ENCODE results near the gene RAB13. TPM values are rescaled to one million over a fixed set of nuclear protein-coding genes. Genes with fewer than 3 reads are reported as not detected.
A peak's percentile ranks its signal among the peaks of the same experiment; 100 is the strongest.
"Not testable (repeated sequence)": the region's sequence is repeated elsewhere in the genome, so short reads cannot be mapped to it uniquely, and the experiment has no call there.

The RAB13 gene
- total and polyA plus RNA-seq, 2 donors: 12.3 to 98.2 TPM

GRCh38 chr1:154000420-154000819, 14.3 kb upstream of the RAB13 start:
- no peak for DNase-seq (ENCODE audit: low read depth in 6 of 9, low spot score in 9 of 9)
- 95% methylated on average over 4 of the region's 4 CpGs for WGBS
- Histone ChIP-seq H3K4me1 (ENCODE audit: control insufficient read depth in 2 of 2, insufficient read depth in 2 of 2, low read length in 2 of 2) (no peaks in the 10 kb centered on the region), H3K27me3 (ENCODE audit: control insufficient read depth in 2 of 2, insufficient read depth in 1 of 2, low read length in 1 of 2) (no peaks in the 10 kb centered on the region), H3K27ac (ENCODE audit: low read depth in 1 of 2, low read length in 1 of 2) (no peak overlapping the region), H3K36me3 (ENCODE audit: control insufficient read depth in 2 of 2, insufficient read depth in 2 of 2, low read length in 1 of 2) (peaks cover 2 to 7% of the 10 kb centered on the region in 2 donors), H3K9me3 (ENCODE audit: control insufficient read depth in 2 of 2, insufficient read depth in 1 of 2, low read length in 1 of 2) (no peaks in the 10 kb centered on the region), H3K4me3 (ENCODE audit: low read length in 2 of 2) (no peak overlapping the region)

DNA sequence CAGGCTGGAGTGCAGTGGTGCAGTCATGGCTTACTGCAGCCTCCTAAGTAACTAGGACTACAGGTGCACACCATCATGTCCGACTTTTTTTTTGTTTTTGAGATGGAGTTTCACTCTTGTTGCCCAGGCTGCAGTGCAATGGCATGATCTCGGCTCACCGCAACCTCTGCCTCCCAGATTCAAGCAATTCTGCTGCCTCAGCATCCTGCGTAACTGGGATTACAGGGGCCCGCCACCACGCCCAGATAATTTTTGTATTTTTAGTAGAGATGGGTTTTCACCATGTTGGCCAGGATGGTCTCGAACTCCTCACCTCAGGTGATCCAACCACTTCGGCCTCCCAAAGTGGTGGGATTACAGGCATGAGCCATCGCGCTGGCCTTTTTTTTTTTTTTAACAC, 10.7 kb upstream of the RAB13 start:
- not testable (repeated sequence) for H3K27me3 ChIP-seq (ENCODE audit: control insufficient read depth in 2 of 2, insufficient read depth in 1 of 2, low read length in 1 of 2); DNase-seq (ENCODE audit: low read depth in 6 of 9, low spot score in 9 of 9); H3K9me3 ChIP-seq (ENCODE audit: control insufficient read depth in 2 of 2, insufficient read depth in 1 of 2, low read length in 1 of 2); H3K4me1 ChIP-seq (ENCODE audit: control insufficient read depth in 2 of 2, insufficient read depth in 2 of 2, low read length in 2 of 2); H3K4me3 ChIP-seq (ENCODE audit: low read length in 2 of 2); H3K27ac ChIP-seq (ENCODE audit: low read depth in 1 of 2, low read length in 1 of 2)
- WGBS: 97% methylated on average over 10 of the region's 10 CpGs
- peaks cover 23 to 40% of the 10 kb centered on the region in 2 donors for H3K36me3 ChIP-seq (ENCODE audit: control insufficient read depth in 2 of 2, insufficient read depth in 2 of 2, low read length in 1 of 2)

- DNase-seq (ENCODE audit: low read depth in 6 of 9, low spot score in 9 of 9): no peak
- Histone ChIP-seq H3K4me3 (ENCODE audit: low read length in 2 of 2) (no peak overlapping the region), H3K4me1 (ENCODE audit: control insufficient read depth in 2 of 2, insufficient read depth in 2 of 2, low read length in 2 of 2) (peaks cover 2 to 16% of the 10 kb centered on the region in 2 donors), H3K27me3 (ENCODE audit: control insufficient read depth in 2 of 2, insufficient read depth in 1 of 2, low read length in 1 of 2) (no peaks in the 10 kb centered on the region), H3K27ac (ENCODE audit: low read depth in 1 of 2, low read length in 1 of 2) (no peak overlapping the region), H3K36me3 (ENCODE audit: control insufficient read depth in 2 of 2, insufficient read depth in 2 of 2, low read length in 1 of 2) (peaks cover 24 to 44% of the 10 kb centered on the region in 2 donors), H3K9me3 (ENCODE audit: control insufficient read depth in 2 of 2, insufficient read depth in 1 of 2, low read length in 1 of 2) (no peaks in the 10 kb centered on the region)
- WGBS: 98% methylated on average over 11 of the region's 11 CpGs
These were observed 9.5 kb upstream of the RAB13 start for GRCh38 chr1:153995640-153996039.

- no peaks in the 10 kb centered on the region for H3K9me3 ChIP-seq (ENCODE audit: control insufficient read depth in 2 of 2, insufficient read depth in 1 of 2, low read length in 1 of 2)
- H3K4me3 ChIP-seq (ENCODE audit: low read length in 2 of 2): no peak overlapping the region
- H3K27ac ChIP-seq (ENCODE audit: low read depth in 1 of 2, low read length in 1 of 2): no peak overlapping the region
- no peak for DNase-seq (ENCODE audit: low read depth in 6 of 9, low spot score in 9 of 9)
- H3K4me1 ChIP-seq (ENCODE audit: control insufficient read depth in 2 of 2, insufficient read depth in 2 of 2, low read length in 2 of 2): peaks cover 2 to 17% of the 10 kb centered on the region in 2 donors
- H3K27me3 ChIP-seq (ENCODE audit: control insufficient read depth in 2 of 2, insufficient read depth in 1 of 2, low read length in 1 of 2): no peaks in the 10 kb centered on the region
- H3K36me3 ChIP-seq (ENCODE audit: control insufficient read depth in 2 of 2, insufficient read depth in 2 of 2, low read length in 1 of 2): peaks cover 24 to 44% of the 10 kb centered on the region in 2 donors
- 98% methylated on average over 3 of the region's 3 CpGs for WGBS
These were observed 9.1 kb upstream of the RAB13 start for GRCh38 chr1:153995202-153995601.

DNA sequence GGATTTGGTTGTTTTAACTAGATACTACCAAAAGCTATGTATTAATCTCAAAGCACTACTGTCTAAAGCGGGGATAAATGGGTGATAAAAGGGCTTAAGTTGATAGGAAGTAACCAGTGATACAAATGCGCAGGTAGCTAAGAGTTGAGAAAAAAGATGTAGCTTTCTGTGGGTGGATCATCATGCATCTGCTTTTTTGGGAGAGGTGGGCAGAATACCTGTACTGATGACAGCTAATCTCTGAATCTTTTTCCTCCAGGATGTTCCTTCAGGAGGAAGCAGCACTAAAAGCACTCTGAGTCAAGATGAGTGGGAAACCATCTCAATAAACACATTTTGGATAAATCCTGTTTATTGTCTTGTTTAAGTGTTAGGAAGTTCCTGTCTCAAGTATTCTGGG, 5.7 kb upstream of the RAB13 start:
- WGBS: 92% methylated on average over 2 of the region's 2 CpGs
- DNase-seq (ENCODE audit: low read depth in 6 of 9, low spot score in 9 of 9): no peak
- no peaks in the 10 kb centered on the region for H3K9me3 ChIP-seq (ENCODE audit: control insufficient read depth in 2 of 2, insufficient read depth in 1 of 2, low read length in 1 of 2)
- no peaks in the 10 kb centered on the region for H3K27me3 ChIP-seq (ENCODE audit: control insufficient read depth in 2 of 2, insufficient read depth in 1 of 2, low read length in 1 of 2)
- H3K4me1 ChIP-seq (ENCODE audit: control insufficient read depth in 2 of 2, insufficient read depth in 2 of 2, low read length in 2 of 2): peaks cover 4 to 23% of the 10 kb centered on the region in 2 donors
- peaks cover 24 to 44% of the 10 kb centered on the region in 2 donors for H3K36me3 ChIP-seq (ENCODE audit: control insufficient read depth in 2 of 2, insufficient read depth in 2 of 2, low read length in 1 of 2)
- H3K4me3 ChIP-seq (ENCODE audit: low read length in 2 of 2): peak overlapping the region in 1 of 2 donors; percentile 88
- no peak overlapping the region for H3K27ac ChIP-seq (ENCODE audit: low read depth in 1 of 2, low read length in 1 of 2)

- peak overlapping the region; percentile 80 to 88 for H3K4me3 ChIP-seq (ENCODE audit: low read length in 2 of 2)
- no peaks in the 10 kb centered on the region for H3K9me3 ChIP-seq (ENCODE audit: control insufficient read depth in 2 of 2, insufficient read depth in 1 of 2, low read length in 1 of 2)
- H3K4me1 ChIP-seq (ENCODE audit: control insufficient read depth in 2 of 2, insufficient read depth in 2 of 2, low read length in 2 of 2): peaks cover 10 to 29% of the 10 kb centered on the region in 2 donors
- H3K27me3 ChIP-seq (ENCODE audit: control insufficient read depth in 2 of 2, insufficient read depth in 1 of 2, low read length in 1 of 2): peaks cover 2 to 3% of the 10 kb centered on the region in 2 donors
- DNase-seq (ENCODE audit: low read depth in 6 of 9, low spot score in 9 of 9): no peak
- peak overlapping the region; percentile 78 to 90 for H3K27ac ChIP-seq (ENCODE audit: low read depth in 1 of 2, low read length in 1 of 2)
- WGBS: 23% methylated on average over 9 of the region's 9 CpGs
- peaks cover 24 to 42% of the 10 kb centered on the region in 2 donors for H3K36me3 ChIP-seq (ENCODE audit: control insufficient read depth in 2 of 2, insufficient read depth in 2 of 2, low read length in 1 of 2)
These were observed 5.1 kb upstream of the RAB13 start for GRCh38 chr1:153991151-153991630.

GRCh38 chr1:153990468-153991150, 4.5 kb upstream of the RAB13 start, which contains the start of gene RPS27:
Gene RPS27, plus strand, starts transcription at chr1:153990762. Its CDS starts 35 bp downstream, at chr1:153990797.
- Histone ChIP-seq H3K27ac (ENCODE audit: low read depth in 1 of 2, low read length in 1 of 2) (peak within 1 kb of the TSS; percentile 78 to 90), H3K27me3 (ENCODE audit: control insufficient read depth in 2 of 2, insufficient read depth in 1 of 2, low read length in 1 of 2) (peaks cover 2 to 9% of the 10 kb centered on the region in 2 donors), H3K4me3 (ENCODE audit: low read length in 2 of 2) (peak within 1 kb of the TSS; percentile 80 to 88), H3K4me1 (ENCODE audit: control insufficient read depth in 2 of 2, insufficient read depth in 2 of 2, low read length in 2 of 2) (peaks cover 10 to 34% of the 10 kb centered on the region in 2 donors), H3K36me3 (ENCODE audit: control insufficient read depth in 2 of 2, insufficient read depth in 2 of 2, low read length in 1 of 2) (peaks cover 24 to 39% of the 10 kb centered on the region in 2 donors), H3K9me3 (ENCODE audit: control insufficient read depth in 2 of 2, insufficient read depth in 1 of 2, low read length in 1 of 2) (no peaks in the 10 kb centered on the region)
- WGBS: under 1% methylated on average over 36 of the region's 36 CpGs
- DNase-seq (ENCODE audit: low read depth in 6 of 9, low spot score in 9 of 9): peak; percentile 93 to 99 (median 98)

DNA sequence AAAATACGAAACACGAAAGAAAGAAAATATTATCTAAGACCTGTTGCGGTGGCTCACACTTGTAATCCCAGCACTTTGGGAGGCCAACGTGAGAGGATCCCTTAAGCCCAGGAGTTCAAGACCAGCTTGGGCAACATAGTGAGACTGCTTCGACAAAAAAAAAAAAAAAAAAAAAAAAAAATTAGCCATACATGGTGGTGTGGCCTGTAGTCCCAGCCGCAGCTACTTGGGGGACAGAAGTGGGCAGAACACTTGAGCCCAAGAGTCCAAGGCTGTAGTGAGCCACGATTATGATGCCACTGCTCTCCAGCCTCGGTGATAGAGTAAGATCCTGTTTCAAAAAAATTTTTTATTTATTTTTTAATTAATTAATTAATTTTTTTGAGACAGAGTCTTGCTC, 1.5 kb upstream of the RAB13 start:
- peaks cover 2 to 13% of the 10 kb centered on the region in 2 donors for H3K27me3 ChIP-seq (ENCODE audit: control insufficient read depth in 2 of 2, insufficient read depth in 1 of 2, low read length in 1 of 2)
- 98% methylated on average over 8 of the region's 8 CpGs for WGBS
- no peaks in the 10 kb centered on the region for H3K9me3 ChIP-seq (ENCODE audit: control insufficient read depth in 2 of 2, insufficient read depth in 1 of 2, low read length in 1 of 2)
- no peak for DNase-seq (ENCODE audit: low read depth in 6 of 9, low spot score in 9 of 9)
- H3K27ac ChIP-seq (ENCODE audit: low read depth in 1 of 2, low read length in 1 of 2): no peak overlapping the region
- H3K4me1 ChIP-seq (ENCODE audit: control insufficient read depth in 2 of 2, insufficient read depth in 2 of 2, low read length in 2 of 2): peaks cover 10 to 35% of the 10 kb centered on the region in 2 donors
- H3K36me3 ChIP-seq (ENCODE audit: control insufficient read depth in 2 of 2, insufficient read depth in 2 of 2, low read length in 1 of 2): peaks cover 5 to 12% of the 10 kb centered on the region in 2 donors
- no peak overlapping the region for H3K4me3 ChIP-seq (ENCODE audit: low read length in 2 of 2)

- Histone ChIP-seq H3K27me3 (ENCODE audit: control insufficient read depth in 2 of 2, insufficient read depth in 1 of 2, low read length in 1 of 2) (peaks cover 2 to 13% of the 10 kb centered on the region in 2 donors), H3K36me3 (ENCODE audit: control insufficient read depth in 2 of 2, insufficient read depth in 2 of 2, low read length in 1 of 2) (no peaks in the 10 kb centered on the region), H3K4me1 (ENCODE audit: control insufficient read depth in 2 of 2, insufficient read depth in 2 of 2, low read length in 2 of 2) (peaks cover 8 to 22% of the 10 kb centered on the region in 2 donors), H3K27ac (ENCODE audit: low read depth in 1 of 2, low read length in 1 of 2) (peak overlapping the region; percentile 36 to 69), H3K4me3 (ENCODE audit: low read length in 2 of 2) (peak overlapping the region; percentile 35 to 50), H3K9me3 (ENCODE audit: control insufficient read depth in 2 of 2, insufficient read depth in 1 of 2, low read length in 1 of 2) (no peaks in the 10 kb centered on the region)
- 55% methylated on average over 7 of the region's 7 CpGs for WGBS
- no peak for DNase-seq (ENCODE audit: low read depth in 6 of 9, low spot score in 9 of 9)
These were observed 712 bp downstream of the RAB13 start for GRCh38 chr1:153985341-153985912.

All from thymus (tissue), 11 donors.